Panc1 (cell line): ENCODE results near the gene LCN6. TPM values are rescaled to one million over a fixed set of nuclear protein-coding genes. Genes with fewer than 3 reads are reported as not detected.

Experiments used
- ATAC-seq: fragments of 200-7000 bp; cut with Tn5 transposase; 2 replicates; pipeline ENCODE4 v1.9.1; 2020; ENCODE audit warnings: mild to moderate bottlenecking, moderate library complexity
- BruUV-seq: library from RNA; stranded (reverse); fragments of 400-500 nt; replicated peaks from 2 replicates; lab custom pipeline; 2021; lab: Mats Ljungman, UMichigan
- CTCF ChIA-PET: fragments of 300-600 bp; sonication (Branson Sonifier 250); formaldehyde crosslinking; loops from one replicate; lab custom pipeline; 2022; ENCODE audit warnings: antibody characterized with exemption; lab: Charles Lee
- POLR2A ChIA-PET: fragments of 300-600 bp; sonication (Branson Sonifier 250); formaldehyde crosslinking; loops from one replicate; lab custom pipeline; 2022; ENCODE audit warnings: antibody characterized with exemption; lab: Charles Lee
- DNase-seq: peaks from one replicate; pipeline ENCODE4 v3.0.0-alpha.2; 2010; ENCODE audit warnings: low read depth, low spot score
- H3K27ac ChIP-seq: 2 replicates; pipeline ENCODE4 v1.5.1; 2011; ENCODE audit warnings: mild to moderate bottlenecking, low read length, inconsistent platforms
- H3K27me3 ChIP-seq: fragments of 200-500 bp; sonication (Bioruptor generic); 2 replicates; pipeline ENCODE4 v1.6.0; 2014; ENCODE audit warnings: low read length, inconsistent platforms; ENCODE audit not compliant: control insufficient read depth, insufficient read depth
- H3K36me3 ChIP-seq: fragments of 200-500 bp; sonication (Bioruptor generic); 2 replicates; pipeline ENCODE4 v1.5.1; 2014; ENCODE audit warnings: inconsistent platforms, mild to moderate bottlenecking, low read length, moderate library complexity; ENCODE audit not compliant: control insufficient read depth, insufficient read depth
- H3K4me1 ChIP-seq: 2 replicates; pipeline ENCODE4 v1.5.1; 2011; ENCODE audit warnings: inconsistent platforms, mild to moderate bottlenecking, low read length, moderate library complexity; ENCODE audit not compliant: control insufficient read depth, insufficient read depth
- H3K4me3 ChIP-seq, 2 experiments: 2 replicates each; pipeline ENCODE4 v1.5.1; 2011 to 2012; ENCODE audit warnings: low read depth in 2 of 2, low read length in 2 of 2, mild to moderate bottlenecking in 2 of 2, inconsistent platforms in 1 of 2, moderate library complexity in 1 of 2
- H3K9me3 ChIP-seq: fragments of 200-500 bp; sonication (Bioruptor generic); 2 replicates; pipeline ENCODE4 v1.5.1; 2014; ENCODE audit warnings: low read depth, mild to moderate bottlenecking, inconsistent platforms, low read length, moderate library complexity; ENCODE audit not compliant: control insufficient read depth, insufficient read depth
- POLR2AphosphoS5 ChIP-seq: IDR thresholded peaks from 2 replicates; pipeline ENCODE4 v1.6.1; 2012; ENCODE audit warnings: mild to moderate bottlenecking, low read depth, low read length, moderate library complexity
- SIN3A ChIP-seq: IDR thresholded peaks from 2 replicates; pipeline ENCODE4 v1.6.1; 2012; ENCODE audit warnings: low read depth, mild to moderate bottlenecking, low read length, moderate library complexity, borderline replicate concordance; ENCODE audit not compliant: insufficient read depth
- TCF7L2 ChIP-seq: IDR thresholded peaks from 2 replicates; pipeline ENCODE4 v1.6.1; 2011; ENCODE audit warnings: mild to moderate bottlenecking, low read depth, low read length, inconsistent platforms
- in situ Hi-C: cut with HindIII; loops from 2 replicates; pipeline ENCODE4 v1.10.0; 2016; ENCODE audit warnings: low sequenced_read_pairs, low pct_unique_long_range_greater_than_20kb
- intact Hi-C: fragments of 100-400 bp; cut with micrococcal nuclease; formaldehyde crosslinking; loops from one replicate; pipeline ENCODE4 v1.10.0; 2022; ENCODE audit not compliant: unreplicated experiment
- total RNA-seq: library from RNA; stranded (reverse); gene quantifications from one replicate; pipeline ENCODE4 v1.2.1, GENCODE V29; 2021; ENCODE audit not compliant: unreplicated experiment
- TF ChIP-seq, protein P1 (sequence below), 2 experiments: IDR thresholded peaks; 2 replicates each; pipeline ENCODE4 v1.6.1; 2011 to 2012; ENCODE audit warnings: low read depth in 2 of 2, control low read depth in 1 of 2, low read length in 1 of 2, mild to moderate bottlenecking in 1 of 2, moderate library complexity in 1 of 2; ENCODE audit not compliant: insufficient read depth in 1 of 2
- TF ChIP-seq, protein P2 (sequence below): fragments of 450-650 bp; IDR thresholded peaks from 2 replicates; pipeline ENCODE4 v1.5.1; 2017; ENCODE audit warnings: mild to moderate bottlenecking

LCN6 gene
- total RNA-seq, 1 experiment from 2014 or later: not detected

DNA sequence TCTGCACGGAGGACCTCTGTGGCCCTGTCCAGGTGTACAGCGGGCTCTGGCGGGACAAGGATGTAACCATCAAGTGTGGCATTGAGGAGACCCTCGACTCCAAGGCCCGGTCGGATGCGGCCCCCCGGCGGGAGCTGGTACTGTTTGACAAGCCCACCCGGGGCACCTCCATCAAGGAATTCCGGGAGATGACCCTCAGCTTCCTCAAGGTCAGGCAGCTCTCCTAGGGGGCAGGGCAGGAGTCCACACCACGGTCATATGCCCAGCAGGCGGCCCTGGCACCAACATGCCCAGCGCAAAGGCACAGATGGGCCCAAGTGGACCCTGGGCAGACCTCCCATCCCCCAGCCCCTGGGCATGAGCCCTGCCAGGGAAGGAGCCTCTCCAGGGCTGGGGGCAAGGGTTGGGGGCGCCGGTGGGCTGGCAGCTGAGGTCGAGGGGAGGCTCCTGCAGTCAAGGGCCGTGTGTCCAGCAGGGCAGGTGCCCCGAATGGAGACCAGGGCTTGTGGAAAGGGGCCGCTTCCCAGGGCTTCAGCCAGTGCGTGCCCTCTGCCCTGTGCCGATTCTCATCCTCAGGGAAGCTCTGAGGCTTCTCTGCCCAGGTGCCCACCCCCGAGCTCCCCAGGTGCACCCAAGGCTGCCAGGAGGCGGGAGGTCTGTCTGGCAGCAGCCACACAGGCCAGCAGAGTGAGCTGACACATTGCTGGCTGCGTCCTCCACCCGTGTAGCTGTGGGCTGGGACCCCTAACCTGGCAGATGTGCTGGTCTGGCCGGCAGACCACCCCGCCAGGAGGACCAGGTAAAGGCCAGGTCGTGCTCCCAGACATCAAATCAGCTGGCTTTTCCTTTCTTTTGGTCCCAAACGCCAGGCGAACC, 26.0 kb downstream of the LCN6 start:
- H3K9me3 ChIP-seq: no peaks in the 10 kb centered on the region
- intact Hi-C loops: no loop called here
- no peaks in the 10 kb centered on the region for H3K27me3 ChIP-seq
- H3K4me3 ChIP-seq: no peak overlapping the region
- POLR2A ChIA-PET: no interaction called here
- in situ Hi-C loops: no loop called here
- TF ChIP-seq, protein P1, sequence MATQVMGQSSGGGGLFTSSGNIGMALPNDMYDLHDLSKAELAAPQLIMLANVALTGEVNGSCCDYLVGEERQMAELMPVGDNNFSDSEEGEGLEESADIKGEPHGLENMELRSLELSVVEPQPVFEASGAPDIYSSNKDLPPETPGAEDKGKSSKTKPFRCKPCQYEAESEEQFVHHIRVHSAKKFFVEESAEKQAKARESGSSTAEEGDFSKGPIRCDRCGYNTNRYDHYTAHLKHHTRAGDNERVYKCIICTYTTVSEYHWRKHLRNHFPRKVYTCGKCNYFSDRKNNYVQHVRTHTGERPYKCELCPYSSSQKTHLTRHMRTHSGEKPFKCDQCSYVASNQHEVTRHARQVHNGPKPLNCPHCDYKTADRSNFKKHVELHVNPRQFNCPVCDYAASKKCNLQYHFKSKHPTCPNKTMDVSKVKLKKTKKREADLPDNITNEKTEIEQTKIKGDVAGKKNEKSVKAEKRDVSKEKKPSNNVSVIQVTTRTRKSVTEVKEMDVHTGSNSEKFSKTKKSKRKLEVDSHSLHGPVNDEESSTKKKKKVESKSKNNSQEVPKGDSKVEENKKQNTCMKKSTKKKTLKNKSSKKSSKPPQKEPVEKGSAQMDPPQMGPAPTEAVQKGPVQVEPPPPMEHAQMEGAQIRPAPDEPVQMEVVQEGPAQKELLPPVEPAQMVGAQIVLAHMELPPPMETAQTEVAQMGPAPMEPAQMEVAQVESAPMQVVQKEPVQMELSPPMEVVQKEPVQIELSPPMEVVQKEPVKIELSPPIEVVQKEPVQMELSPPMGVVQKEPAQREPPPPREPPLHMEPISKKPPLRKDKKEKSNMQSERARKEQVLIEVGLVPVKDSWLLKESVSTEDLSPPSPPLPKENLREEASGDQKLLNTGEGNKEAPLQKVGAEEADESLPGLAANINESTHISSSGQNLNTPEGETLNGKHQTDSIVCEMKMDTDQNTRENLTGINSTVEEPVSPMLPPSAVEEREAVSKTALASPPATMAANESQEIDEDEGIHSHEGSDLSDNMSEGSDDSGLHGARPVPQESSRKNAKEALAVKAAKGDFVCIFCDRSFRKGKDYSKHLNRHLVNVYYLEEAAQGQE (IDR thresholded peaks at IDR 0.05; ENCODE audit: insufficient read depth in 1 of 2, low read depth in 2 of 2, low read length in 1 of 2): no peak
- TF ChIP-seq SIN3A (no peak), TCF7L2 (no peak), POLR2AphosphoS5 (no peak)
- TF ChIP-seq, protein P2, sequence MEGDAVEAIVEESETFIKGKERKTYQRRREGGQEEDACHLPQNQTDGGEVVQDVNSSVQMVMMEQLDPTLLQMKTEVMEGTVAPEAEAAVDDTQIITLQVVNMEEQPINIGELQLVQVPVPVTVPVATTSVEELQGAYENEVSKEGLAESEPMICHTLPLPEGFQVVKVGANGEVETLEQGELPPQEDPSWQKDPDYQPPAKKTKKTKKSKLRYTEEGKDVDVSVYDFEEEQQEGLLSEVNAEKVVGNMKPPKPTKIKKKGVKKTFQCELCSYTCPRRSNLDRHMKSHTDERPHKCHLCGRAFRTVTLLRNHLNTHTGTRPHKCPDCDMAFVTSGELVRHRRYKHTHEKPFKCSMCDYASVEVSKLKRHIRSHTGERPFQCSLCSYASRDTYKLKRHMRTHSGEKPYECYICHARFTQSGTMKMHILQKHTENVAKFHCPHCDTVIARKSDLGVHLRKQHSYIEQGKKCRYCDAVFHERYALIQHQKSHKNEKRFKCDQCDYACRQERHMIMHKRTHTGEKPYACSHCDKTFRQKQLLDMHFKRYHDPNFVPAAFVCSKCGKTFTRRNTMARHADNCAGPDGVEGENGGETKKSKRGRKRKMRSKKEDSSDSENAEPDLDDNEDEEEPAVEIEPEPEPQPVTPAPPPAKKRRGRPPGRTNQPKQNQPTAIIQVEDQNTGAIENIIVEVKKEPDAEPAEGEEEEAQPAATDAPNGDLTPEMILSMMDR: no peak
- peak; percentile 30 for ATAC-seq
- peaks cover 38% of the 10 kb centered on the region for H3K4me1 ChIP-seq
- no peak overlapping the region for H3K27ac ChIP-seq
- no peak for DNase-seq
- CTCF ChIA-PET: interaction anchor here (0.7 kb wide), 1 partner anchor 28 kb away, joined by 3 read pairs; no protein-coding TSS in a partner anchor
- peaks cover 9% of the 10 kb centered on the region for H3K36me3 ChIP-seq
- BruUV-seq: no TSS peak

DNA sequence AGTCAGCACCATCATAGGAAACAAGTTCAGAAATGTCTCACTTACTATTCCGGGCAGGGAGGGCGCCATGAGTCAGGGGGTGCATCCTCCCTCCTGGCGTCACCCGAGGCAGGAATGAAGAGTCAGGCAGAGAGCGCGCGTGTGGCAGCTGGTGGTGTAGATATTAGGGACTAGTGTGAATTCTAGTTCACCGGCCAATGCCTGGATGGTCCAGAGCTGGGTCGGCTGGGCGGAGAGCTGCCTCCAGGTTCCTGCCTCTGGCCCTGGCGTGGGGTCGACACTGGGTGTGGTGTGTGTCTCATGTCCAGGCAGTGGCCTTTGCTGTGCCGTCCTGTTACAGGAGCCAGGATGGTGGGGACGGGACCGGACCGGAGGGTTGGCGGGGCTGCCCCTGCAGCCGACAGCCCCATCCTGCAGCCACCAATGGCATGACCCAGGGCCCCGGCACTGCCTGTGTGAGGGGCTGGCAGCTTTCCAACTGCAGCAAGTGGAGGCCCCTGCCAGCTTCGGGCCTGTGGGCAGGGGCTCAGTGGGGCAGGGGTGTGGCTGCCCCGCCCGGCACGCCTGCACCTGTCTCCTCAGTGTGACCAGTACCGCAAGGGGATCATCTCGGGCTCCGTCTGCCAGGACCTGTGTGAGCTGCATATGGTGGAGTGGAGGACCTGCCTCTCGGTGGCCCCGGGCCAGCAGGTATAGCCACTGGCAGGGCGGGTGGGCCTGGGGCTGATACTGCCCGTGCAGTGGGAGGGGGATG, 26.8 kb downstream of the LCN6 start:
- H3K9me3 ChIP-seq: no peaks in the 10 kb centered on the region
- no peak overlapping the region for H3K27ac ChIP-seq
- in situ Hi-C loops (no loop called here), intact Hi-C loops (no loop called here)
- ChIA-PET CTCF (interaction anchor here (0.7 kb wide), 1 partner anchor 27 kb away, joined by 3 read pairs; no protein-coding TSS in a partner anchor), POLR2A (no interaction called here)
- DNase-seq (no peak), ATAC-seq (peak; percentile 12)
- H3K4me1 ChIP-seq: peaks cover 38% of the 10 kb centered on the region
- TF ChIP-seq SIN3A (no peak), TCF7L2 (no peak), POLR2AphosphoS5 (no peak; the same call in 1 of the 2 replicates)
- TF ChIP-seq, protein P2: no peak
- H3K36me3 ChIP-seq: peaks cover 6% of the 10 kb centered on the region; the same call in 1 of the 2 replicates
- no peaks in the 10 kb centered on the region for H3K27me3 ChIP-seq
- H3K4me3 ChIP-seq: no peak overlapping the region
- no TSS peak for BruUV-seq
